ENCODE results near the gene MSS51. TPM values are rescaled to one million over a fixed set of nuclear protein-coding genes. Genes with fewer than 3 reads are reported as not detected.
A peak's percentile ranks its signal among the peaks of the same experiment; 100 is the strongest.

The MSS51 gene
- total RNA-seq = 1.8 TPM
- long read RNA-seq, partial matches to known transcripts = 0 of 2 reads
- long read RNA-seq, other reads (novel, unspliced or antisense) = 0 of 2 reads

DNA sequence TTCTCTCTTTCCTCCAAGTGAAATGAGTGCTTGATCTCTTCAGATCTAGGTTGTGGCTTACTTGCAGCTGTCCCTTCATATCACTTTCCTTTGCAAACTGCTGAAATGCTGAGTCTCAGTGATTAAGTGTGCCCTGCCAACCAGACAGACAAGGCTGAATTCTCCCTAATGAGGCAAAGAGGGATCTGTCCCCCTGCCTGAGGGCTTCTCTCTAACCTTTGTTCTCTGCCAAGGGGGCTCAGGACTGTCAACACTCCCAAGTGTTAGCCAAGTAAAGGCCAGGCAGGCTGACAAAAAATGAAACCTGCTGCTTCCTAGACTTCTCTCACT lies at the start of gene MSS51:
TSS of gene MSS51 (minus strand) at position 24 of the 330 bp plus-strand sequence. CDS start 5,277 bp downstream, outside the sequence.
- no peak for DNase-seq
- ATAC-seq (ENCODE audit: poor library complexity) = peak; percentile 93
- intact Hi-C loops (cut with DNase I) = no loop called here

DNA sequence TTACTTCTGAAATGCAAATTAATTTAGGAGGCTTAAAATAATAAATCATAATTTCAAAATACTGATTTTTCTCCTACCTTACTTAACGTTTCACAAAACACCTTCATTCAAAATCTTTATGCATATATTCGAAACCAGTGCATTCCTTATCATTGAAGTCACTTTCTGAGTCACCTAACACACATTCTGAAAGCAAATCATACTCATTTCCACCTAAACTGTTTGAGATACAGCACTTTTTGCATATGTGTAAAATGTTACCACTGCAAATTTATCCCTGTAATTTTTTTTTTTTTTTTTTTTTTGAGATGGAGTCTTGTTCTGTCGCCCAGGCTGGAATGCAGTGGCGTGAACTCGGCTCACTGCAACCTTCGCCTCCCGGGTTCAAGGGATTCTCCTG lies 46.8 kb upstream of the MSS51 start:
- DNase-seq (no peak), ATAC-seq (ENCODE audit: poor library complexity) (no peak)
- intact Hi-C loops (cut with DNase I) = no loop called here

- ATAC-seq (ENCODE audit: poor library complexity) = no peak
- intact Hi-C loops (cut with DNase I) = no loop called here
- no peak for DNase-seq
These were observed 45.3 kb upstream of the MSS51 start for GRCh38 chr10:73478636-73479035.

- ATAC-seq (ENCODE audit: poor library complexity) = peak; percentile 68
- no peak for DNase-seq
- intact Hi-C loops (cut with DNase I) = no loop called here
These were observed 37.9 kb upstream of the MSS51 start for GRCh38 chr10:73471226-73471625.

DNA sequence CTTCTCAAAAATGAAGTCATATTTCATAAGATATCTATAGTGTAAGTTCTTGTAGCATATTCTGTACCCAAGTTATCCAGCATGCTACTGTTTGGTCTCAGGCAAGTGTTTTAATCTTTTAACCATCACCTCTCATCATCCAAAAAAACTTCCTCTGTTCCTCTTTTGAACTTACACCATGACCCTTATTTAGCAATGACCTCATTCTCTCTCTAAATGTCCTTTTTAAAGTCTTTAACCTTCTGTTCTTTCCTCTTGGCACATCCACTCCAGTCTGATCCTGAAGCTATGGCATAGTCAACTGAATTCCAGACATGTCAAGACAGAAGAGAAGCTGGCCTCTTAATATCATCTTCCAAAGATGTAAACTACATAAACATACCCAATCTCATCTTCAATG lies 36.2 kb upstream of the MSS51 start:
- ATAC-seq (ENCODE audit: poor library complexity) (peak; percentile 72), DNase-seq (no peak)
- intact Hi-C loops (cut with DNase I) = no loop called here

DNA sequence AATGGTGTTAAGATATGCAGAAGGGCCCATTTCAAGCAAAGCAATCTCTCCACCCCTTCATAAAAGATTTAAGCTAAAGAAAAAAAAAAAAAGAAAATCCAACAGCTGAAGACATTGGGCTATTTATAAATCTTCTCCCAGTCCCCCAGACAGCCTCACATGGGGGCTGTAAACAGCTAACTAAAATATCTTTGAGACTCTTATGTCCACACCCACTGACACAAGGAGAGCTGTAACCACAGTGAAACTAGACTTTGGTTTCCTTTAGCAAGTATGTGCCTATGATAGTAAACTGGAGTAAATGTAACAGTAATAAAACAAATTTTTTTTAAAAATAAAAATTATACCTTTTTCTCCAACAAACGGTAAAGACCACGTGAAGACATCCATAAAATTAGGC lies 33.8 kb upstream of the MSS51 start:
- intact Hi-C loops (cut with DNase I) = no loop called here
- ATAC-seq (ENCODE audit: poor library complexity) (no peak), DNase-seq (no peak)

DNA sequence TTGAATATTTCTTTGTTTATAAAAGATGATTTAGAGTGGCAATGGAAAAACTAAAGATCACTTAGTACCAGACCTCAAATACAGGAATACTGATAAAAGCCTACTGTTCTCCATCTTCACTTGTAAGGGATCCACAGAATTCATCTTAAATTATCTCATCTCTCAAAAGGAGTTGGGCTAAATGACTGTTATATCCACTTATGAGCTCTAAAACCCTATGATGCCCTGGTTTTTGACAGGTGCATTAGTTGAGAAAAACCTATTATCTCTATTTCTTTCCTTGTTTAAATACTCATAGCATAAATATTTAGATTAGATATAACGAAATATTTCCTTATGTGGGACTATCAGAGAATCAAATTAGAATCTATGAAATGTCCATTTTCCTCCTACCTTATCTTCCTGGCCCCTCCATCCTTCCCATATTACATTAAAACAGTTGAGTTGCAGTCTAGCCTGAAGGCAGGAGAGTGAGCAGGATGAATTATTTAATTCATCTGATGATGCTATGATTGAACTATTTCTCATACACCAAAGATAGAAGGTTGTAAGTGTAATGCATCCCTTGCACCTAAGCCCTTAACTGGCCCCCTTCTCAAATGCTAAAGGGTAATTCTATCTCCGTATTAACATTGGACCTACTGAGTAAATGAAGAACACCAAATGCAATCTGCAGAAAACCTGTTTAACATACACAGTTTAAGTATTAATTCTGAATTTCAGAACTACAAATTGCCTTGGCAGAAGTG lies 32.8 kb upstream of the MSS51 start:
- intact Hi-C loops (cut with DNase I) = no loop called here
- DNase-seq (no peak), ATAC-seq (ENCODE audit: poor library complexity) (no peak)

GRCh38 chr10:73460897-73461296 lies 27.5 kb upstream of the MSS51 start:
- no peak for ATAC-seq (ENCODE audit: poor library complexity)
- intact Hi-C loops (cut with DNase I) = no loop called here

DNA sequence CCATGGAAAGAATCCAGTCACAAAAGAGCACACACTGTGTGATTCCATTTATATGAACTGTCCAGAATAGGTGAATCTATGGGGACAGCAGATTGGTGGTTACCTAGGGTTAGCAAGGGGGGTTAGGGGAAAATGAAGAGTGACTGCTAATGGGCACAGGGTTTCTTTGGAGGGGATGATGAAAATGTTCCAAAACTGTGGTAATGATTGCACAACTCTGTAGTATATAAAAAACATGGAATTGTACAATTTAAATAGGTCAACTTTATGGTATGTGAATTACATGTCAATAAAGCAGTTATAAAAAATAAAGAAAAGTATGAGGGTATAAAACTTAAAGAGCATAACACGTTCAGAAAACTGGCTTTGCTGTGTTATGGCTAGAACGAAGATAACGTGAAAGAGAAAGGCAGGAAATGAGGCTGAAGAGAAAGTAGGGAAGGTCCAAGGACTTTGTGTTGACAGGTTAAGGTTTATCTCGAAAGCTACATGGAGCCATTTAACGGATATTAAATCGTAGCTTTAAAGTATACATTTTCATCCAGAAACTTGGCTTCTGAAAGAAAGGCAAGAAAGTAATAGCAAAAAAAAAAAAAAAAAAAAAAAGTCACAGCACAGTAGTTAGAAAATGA lies 26.4 kb upstream of the MSS51 start:
- DNase-seq = no peak
- intact Hi-C loops (cut with DNase I) = no loop called here
- no peak for ATAC-seq (ENCODE audit: poor library complexity)

More at GRCh38 chr10:73460897-73461296, 27.5 kb upstream of the MSS51 start:
- no peak for DNase-seq

DNA sequence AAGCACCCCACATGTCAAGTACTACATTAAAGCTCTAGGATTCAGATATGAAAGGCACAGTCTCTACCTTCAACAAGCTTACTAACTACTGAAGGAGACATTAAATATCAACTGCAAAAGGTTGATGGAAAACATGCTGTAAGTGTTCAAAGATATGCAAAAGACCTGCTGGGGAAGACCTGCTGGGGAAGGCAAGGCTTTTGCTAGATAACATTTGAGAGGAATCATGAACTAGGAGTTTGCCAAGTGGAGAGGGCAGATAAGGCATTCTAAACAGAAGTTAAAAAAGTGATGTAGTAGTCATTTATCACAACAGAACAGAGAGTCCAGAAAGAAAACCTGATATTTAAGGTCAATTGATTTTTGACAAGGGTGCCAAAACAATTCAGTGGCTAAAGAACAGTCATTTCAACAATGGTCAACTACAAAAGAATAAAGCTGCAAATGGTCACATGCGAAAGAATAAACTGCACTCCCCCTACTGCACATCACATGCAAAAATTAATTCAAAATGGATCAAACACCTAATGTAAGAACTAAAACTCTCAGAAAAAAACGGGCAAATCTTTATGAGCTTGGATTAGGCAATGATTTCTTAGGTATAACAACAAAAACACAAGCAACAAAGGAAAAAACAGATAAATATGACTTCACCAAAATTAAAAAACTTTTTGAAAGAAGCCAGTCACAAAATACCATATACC lies 23.0 kb upstream of the MSS51 start:
- DNase-seq (no peak), ATAC-seq (ENCODE audit: poor library complexity) (no peak)
- intact Hi-C loops (cut with DNase I) = no loop called here

- intact Hi-C loops (cut with DNase I) = no loop called here
- ATAC-seq (ENCODE audit: poor library complexity) (no peak), DNase-seq (no peak)
These were observed 15.8 kb upstream of the MSS51 start for GRCh38 chr10:73449113-73449512.

- peak; percentile 41 for ATAC-seq (ENCODE audit: poor library complexity)
- intact Hi-C loops (cut with DNase I) = no loop called here
- DNase-seq = no peak
These were observed 15.0 kb upstream of the MSS51 start for GRCh38 chr10:73448384-73448783.

DNA sequence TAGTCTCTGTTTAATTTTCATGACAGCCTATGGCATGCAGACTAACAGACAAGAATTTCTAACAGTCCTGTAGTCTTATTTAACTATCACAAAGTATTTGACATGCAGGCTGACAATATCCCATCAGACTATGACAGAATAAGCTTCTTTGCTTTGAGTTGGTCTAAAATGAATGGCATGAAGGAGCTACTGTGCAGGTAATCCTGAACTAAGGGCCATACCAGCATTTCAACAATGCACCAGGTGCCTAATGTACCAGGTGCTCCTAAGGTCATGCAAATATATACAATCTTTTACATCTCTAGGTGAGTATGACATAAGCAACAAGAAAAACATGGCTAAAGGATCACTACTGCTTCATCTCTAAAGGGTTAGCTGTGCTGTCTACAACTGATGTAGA lies 13.6 kb upstream of the MSS51 start:
- intact Hi-C loops (cut with DNase I) = no loop called here
- no peak for DNase-seq
- ATAC-seq (ENCODE audit: poor library complexity) = no peak

GRCh38 chr10:73444457-73444856 lies 11.1 kb upstream of the MSS51 start:
- intact Hi-C loops (cut with DNase I) = no loop called here
- ATAC-seq (ENCODE audit: poor library complexity) = no peak
- no peak for DNase-seq

GRCh38 chr10:73439605-73440312 lies 6.4 kb upstream of the MSS51 start:
- DNase-seq = no peak
- intact Hi-C loops (cut with DNase I) = no loop called here
- no peak for ATAC-seq (ENCODE audit: poor library complexity)

GRCh38 chr10:73439055-73439454 lies 5.7 kb upstream of the MSS51 start:
- no peak for DNase-seq

DNA sequence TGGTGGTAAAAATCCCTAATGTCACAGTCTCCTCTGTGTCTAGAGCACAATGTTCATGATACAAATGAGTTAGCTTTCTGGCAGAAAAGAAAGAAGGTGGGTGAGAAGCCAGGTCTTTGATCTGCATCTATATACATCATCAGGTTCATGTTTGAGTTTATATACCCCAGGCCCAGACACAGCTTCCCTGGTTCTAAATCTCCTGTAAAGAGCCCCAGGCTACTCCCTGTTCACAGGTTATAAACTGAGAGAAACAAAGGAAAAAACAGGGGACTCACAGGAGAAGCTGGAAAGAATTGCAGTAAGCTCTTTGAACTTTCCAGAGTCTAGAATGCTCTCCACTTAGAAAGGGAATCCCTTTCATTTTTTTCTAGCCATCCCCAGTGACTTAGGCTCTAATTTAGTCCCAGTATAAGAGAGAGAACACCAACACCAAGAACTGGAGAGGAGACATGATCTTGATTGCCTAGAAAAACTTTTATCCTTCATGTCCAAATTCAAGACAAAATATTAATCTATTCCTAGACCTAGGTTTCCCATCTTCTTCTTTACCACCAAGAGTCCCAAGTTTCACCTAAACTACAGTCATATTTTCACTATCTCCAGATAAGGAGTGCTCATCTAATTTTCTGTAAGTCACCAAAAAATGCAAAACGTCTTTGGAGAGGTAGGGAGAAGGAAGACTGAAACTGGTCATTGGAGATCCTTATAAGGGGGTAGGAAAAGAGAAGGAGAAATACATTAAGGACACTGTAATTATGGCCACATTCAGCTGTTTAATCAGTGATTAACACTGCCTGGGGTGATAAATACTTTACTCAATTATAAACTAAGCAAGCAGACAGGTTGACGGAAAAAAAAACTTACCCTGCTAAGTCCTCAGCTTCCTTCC lies 469 bp downstream of the MSS51 start:
- intact Hi-C loops (cut with DNase I) = no loop called here
- peak; percentile 55 for ATAC-seq (ENCODE audit: poor library complexity)
- no peak for DNase-seq

More at GRCh38 chr10:73439055-73439454, 5.7 kb upstream of the MSS51 start:
- no peak for ATAC-seq (ENCODE audit: poor library complexity)
- intact Hi-C loops (cut with DNase I) = no loop called here

DNA sequence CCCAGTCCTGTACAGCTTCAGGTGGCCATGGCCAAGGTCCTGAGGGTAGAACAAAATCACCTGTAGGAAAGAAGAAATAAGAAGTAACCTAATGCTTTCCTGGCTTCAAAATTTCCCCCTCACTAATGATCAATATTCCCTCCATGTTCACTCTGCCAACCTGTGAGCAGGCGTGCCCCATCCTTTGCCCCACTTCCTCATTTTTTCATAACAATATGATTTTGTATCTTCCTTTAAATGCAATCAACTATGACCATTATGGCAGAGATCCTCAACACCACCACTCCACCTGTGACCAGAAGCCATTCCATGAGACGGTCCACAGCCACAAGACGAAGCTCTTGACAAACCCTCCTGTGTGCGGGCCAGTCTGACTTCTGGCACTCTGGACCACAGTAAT lies 7.0 kb downstream of the MSS51 start:
- intact Hi-C loops (cut with DNase I) = no loop called here
- DNase-seq (no peak), ATAC-seq (ENCODE audit: poor library complexity) (no peak)
